Panc1 (cell line): ENCODE results near the gene PKP1.

Source experiments
- REST ChIP-seq, 2 experiments: IDR thresholded peaks; 2 replicates each; pipeline ENCODE4 v1.6.1; 2011 to 2012; ENCODE audit warnings: low read depth in 2 of 2, control low read depth in 1 of 2, low read length in 1 of 2, mild to moderate bottlenecking in 1 of 2, moderate library complexity in 1 of 2; ENCODE audit not compliant: insufficient read depth in 1 of 2
- SIN3A ChIP-seq: IDR thresholded peaks from 2 replicates; pipeline ENCODE4 v1.6.1; 2012; ENCODE audit warnings: low read depth, mild to moderate bottlenecking, low read length, moderate library complexity, borderline replicate concordance; ENCODE audit not compliant: insufficient read depth
- TCF7L2 ChIP-seq: IDR thresholded peaks from 2 replicates; pipeline ENCODE4 v1.6.1; 2011; ENCODE audit warnings: mild to moderate bottlenecking, low read depth, low read length, inconsistent platforms
- TF ChIP-seq, protein P1 (sequence below): fragments of 450-650 bp; IDR thresholded peaks from 2 replicates; pipeline ENCODE4 v1.5.1; 2017; ENCODE audit warnings: mild to moderate bottlenecking

- TF ChIP-seq, protein P1, sequence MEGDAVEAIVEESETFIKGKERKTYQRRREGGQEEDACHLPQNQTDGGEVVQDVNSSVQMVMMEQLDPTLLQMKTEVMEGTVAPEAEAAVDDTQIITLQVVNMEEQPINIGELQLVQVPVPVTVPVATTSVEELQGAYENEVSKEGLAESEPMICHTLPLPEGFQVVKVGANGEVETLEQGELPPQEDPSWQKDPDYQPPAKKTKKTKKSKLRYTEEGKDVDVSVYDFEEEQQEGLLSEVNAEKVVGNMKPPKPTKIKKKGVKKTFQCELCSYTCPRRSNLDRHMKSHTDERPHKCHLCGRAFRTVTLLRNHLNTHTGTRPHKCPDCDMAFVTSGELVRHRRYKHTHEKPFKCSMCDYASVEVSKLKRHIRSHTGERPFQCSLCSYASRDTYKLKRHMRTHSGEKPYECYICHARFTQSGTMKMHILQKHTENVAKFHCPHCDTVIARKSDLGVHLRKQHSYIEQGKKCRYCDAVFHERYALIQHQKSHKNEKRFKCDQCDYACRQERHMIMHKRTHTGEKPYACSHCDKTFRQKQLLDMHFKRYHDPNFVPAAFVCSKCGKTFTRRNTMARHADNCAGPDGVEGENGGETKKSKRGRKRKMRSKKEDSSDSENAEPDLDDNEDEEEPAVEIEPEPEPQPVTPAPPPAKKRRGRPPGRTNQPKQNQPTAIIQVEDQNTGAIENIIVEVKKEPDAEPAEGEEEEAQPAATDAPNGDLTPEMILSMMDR = no peak
- no peak for TF ChIP-seq REST (IDR thresholded peaks at IDR 0.05; ENCODE audit: insufficient read depth in 1 of 2, low read depth in 2 of 2, low read length in 1 of 2)
- no peak for TF ChIP-seq SIN3A
- no peak for TF ChIP-seq TCF7L2
Observed at GRCh38 chr1:201298396-201299381, 15.4 kb downstream of the PKP1 start.
